GM21528 (cell line): ENCODE measurements around the gene TMEM9B.
"Not testable (repeated sequence)": the region's sequence is repeated elsewhere in the genome, so short reads cannot be mapped to it uniquely, and the experiment has no call there.

Experiments used
- ATAC-seq: cut with Tn5 transposase; IDR thresholded peaks from one replicate; pipeline ENCODE4 v1.9.1; 2021; ENCODE audit warnings: mild to moderate bottlenecking, moderate library complexity; ENCODE audit not compliant: unreplicated experiment, low FRiP score

The TMEM9B gene

GRCh38 chr11:8964324-8965320, at the start of gene TMEM9B:
Gene TMEM9B (minus strand): TSS chr11:8964442. CDS start chr11:8964313, 129 bp downstream.
- peak; percentile 76 for ATAC-seq

- ATAC-seq: no peak
These were observed 49.1 kb upstream of the TMEM9B start for GRCh38 chr11:9013373-9013772.

DNA sequence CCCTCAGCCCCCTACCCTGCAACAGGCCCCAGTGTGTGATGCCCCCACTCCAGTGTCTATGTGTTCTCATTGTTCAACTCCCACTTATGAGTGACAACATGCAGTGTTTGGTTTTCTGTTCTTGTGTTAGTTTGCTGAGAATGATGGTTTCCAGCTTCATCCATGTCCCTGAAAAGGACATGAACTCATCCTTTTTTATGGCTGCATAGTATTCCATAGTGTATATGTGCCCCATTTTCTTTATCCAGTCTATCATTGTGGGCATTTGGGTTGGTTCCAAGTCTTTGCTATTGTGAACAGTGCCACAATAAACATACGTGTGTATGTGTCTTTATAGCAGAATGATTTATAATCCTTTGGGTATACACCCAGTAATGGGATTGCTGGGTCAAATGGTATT, 45.3 kb upstream of the TMEM9B start:
- not testable (repeated sequence) for ATAC-seq

DNA sequence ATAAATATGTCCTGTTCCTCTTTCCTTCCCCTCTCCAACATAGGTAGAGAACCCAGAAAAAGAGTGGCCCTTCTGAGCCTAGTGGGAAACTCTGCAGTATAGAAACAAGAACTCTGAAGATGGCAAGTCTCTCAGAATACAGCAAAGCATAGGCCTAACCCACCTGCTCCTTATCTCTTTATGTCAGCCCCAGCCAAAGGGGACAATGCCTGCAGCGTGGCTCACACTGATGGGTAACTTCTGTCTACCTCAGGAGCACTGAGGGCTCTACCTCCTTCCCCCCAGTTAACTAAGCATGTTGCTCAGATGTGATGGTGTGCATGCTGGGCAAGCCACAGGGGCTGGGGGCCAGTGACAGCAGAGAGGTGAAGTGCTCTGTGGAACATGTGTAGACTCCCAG, 44.4 kb upstream of the TMEM9B start:
- no peak for ATAC-seq

- no peak for ATAC-seq
These were observed 43.8 kb upstream of the TMEM9B start for GRCh38 chr11:9008011-9008550.

DNA sequence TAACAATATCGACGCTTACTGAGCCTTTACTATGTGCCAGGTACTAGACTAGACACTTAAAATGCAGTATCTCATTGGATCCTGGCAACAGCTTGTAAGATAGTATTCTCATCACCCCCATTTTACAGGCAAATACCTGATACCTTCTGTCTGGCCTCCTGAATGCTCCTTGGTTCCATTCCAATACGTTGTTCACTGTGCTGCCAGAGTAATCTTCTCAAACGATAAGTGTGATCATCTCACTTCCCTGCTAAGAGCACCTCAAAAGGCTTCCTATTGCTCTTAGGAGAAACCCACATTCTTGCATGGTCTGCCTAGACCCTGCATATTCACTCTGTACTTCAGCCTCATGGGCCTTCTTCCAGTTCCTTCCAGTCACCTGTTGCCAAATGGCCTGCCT, 40.8 kb upstream of the TMEM9B start:
- ATAC-seq: no peak

GRCh38 chr11:9004183-9004926, 40.1 kb upstream of the TMEM9B start:
- no peak for ATAC-seq

DNA sequence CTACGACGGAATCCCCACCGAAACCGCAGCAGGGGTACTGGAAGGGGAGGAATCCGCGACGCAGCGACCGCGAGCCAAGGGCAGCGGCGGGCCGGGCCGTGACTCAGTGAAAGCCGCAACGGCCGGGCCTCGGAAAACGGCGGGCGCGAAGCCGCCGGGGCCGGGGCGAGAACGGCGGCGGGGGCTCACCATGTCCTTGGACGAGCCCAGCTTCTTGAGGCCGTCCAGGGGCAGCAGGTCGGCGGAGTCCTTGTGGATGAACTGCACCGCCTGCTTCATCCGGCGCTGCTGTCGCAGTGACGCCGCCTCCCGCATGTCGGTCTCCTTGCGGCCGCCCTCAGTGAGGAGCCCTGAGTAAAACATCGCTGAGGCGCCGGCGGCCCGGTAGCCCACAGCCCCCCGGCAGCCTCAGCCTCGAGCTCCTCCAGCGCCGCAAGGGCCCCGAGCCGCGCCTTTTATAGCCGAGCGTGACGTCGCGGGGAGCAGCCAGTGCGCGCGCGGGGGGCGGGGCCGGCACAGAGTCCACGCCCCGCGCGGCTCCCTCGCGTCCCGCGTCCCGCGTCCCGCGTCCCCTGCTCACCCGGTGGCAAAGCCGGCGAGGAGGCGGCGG, 39.4 kb upstream of the TMEM9B start, which contains the start of gene NRIP3:
Gene NRIP3, minus strand, starts transcription at position 429 of the 610 bp plus-strand sequence. Its CDS starts 66 bp downstream, at position 363.
- ATAC-seq: no peak

- no peak for ATAC-seq
These were observed 38.8 kb upstream of the TMEM9B start for GRCh38 chr11:9002920-9003572.

GRCh38 chr11:9001736-9002135, 37.5 kb upstream of the TMEM9B start:
- ATAC-seq: no peak

DNA sequence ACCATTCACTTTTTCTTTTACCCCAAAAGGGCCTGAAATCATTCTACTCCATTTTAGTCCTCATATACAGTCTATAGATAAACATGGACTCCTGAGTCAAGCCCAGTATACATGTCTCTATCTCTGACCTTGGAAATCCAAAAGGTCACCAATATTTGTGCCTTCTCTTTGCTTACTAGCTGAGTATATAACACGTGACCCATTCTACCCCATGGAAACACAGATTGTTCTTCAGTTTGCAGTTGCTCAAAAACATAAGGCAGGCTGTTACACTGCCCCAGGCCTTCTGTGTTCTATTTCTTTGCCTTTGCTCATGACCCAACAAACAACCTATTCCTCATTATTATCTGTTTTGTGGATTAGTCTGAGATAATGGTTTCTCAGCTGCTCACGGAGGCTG, 33.8 kb upstream of the TMEM9B start:
- no peak for ATAC-seq

DNA sequence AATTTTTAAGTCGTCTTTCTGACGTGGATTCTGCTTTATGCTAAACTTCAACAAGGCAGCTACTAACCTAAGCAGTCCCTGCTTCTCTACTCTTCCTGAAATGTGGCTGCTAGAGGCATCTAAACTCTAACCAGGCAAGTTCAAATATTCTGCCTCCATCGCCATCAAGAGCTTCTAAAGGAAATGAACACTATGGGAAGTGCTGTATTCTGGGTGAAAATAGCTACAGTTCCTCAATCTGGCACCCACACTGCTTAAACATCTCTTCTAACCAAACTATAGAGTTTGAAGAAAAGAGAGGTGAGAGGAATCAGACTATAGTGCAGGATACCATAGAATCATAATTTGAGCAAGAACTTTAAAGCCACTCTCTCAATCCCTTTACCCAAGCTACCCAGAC, 33.2 kb upstream of the TMEM9B start:
- ATAC-seq: no peak

DNA sequence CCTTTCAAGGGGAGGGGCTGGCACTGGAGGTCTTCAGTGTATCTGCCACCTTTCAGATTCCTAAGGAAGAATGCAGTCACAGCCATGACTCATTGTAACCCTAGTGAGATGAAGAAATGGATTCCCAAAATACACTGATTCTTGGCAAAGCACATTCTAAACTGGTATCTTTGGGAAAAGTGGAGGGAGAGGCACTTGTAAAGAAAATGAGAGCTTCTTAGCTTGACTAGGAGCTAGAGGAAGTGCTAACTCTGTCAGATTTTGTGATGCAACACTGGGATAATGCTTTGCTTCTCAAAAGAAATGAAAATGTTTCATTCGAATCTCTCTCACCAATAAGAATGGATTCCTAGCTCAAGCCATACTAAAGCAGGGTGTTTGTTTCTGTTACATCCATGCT, 25.2 kb upstream of the TMEM9B start:
- ATAC-seq: no peak

DNA sequence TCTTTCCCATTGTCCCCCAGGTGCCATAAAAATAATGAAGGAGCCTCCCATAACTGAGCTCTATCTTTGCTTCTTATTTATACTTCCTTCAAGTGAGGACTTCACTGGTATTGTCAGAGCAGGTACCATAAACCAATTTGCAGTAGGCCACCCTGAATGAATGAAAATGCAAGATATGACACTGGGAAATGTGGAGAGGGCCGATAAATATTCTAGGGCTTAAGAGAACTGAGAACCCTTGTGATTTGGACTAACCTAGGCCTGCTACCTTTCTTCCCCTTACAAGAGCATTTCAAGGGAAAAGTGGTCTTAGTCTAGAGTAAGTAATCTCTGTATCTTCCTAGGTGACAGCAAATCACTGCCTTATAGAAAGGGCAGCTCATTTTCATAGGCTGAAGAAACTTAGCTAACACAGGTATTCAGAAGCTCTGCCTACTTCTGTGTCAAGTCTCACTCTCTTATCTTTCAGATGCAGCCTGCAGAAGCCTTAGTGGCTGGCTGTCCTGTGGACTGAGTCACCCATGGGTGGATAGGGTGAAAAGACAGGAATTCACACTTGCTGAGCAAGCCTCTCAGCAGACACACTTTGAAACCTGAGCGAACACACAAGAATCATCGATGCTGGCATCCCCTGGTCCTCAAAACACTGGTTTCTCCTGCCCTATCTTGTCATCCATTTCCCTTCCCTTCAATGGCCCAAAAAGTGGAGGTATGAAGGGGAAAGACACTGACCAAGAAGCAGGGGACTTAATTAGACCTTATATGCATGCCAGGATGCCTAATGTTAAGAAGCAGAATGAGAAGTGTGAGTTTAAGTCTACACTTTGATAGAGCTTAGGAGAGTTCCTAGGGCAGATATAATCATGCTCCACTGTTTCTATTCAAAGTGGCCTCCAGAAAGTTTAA, 24.3 kb upstream of the TMEM9B start:
- no peak for ATAC-seq

- ATAC-seq: no peak
These were observed 23.2 kb upstream of the TMEM9B start for GRCh38 chr11:8987446-8987845.

DNA sequence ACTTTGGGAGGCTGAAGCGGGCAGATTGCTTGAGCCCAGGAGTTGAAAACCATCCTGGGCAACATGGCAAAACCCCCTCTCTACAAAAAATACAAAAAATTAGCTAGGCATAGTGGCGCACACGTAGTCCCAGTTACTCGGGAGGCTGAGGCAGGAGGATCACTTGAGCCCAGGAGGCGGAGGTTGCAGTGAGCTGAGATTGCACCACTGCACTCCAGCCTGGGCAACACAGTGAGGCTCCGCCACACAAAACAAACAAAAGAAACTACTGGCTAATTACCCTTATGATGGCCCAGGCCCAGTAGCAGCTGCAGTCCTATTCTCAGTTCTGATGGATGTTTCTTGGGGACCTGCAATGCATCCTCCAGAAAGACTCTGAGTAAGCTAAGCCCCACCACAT, 22.5 kb upstream of the TMEM9B start:
- not testable (repeated sequence) for ATAC-seq

DNA sequence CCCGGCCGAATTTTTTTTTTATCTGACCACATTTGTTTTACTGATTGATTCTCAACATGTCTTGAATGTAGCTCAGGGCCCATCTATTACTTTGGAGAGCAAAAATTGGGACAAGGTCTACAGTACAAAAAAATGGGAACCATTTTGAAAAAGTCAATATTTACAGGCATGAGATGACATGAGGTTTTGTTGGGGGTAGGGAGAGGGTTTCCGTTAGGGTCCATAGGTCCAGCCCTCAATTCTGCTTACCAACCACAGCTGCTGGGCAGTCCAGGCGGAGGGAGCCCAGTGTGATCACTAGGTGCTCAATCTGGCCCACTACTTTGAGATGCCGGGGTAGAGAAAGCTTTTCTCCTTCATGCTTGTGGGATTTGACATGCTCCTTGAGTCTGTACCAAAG, 21.2 kb upstream of the TMEM9B start:
- no peak for ATAC-seq

- no peak for ATAC-seq
These were observed 19.3 kb upstream of the TMEM9B start for GRCh38 chr11:8983552-8983951.

DNA sequence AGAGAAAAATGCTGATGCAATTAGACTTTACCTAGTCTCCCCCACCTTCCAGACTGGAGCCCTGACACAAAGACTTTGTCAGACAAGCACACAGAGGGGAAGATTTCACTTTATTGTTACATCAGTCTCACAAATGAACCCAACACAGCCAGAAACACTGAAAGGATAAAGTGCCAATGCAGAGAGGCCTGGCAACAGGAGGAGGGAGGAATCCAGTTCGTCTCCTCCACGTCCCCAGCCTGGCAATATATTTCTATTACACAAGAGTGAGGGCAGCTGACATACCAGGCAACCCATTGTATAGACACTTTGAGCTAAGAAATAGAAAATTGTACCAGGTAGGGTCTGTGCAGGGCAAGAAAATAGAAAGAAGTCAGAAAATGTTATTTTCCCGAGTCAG, 16.2 kb upstream of the TMEM9B start:
- no peak for ATAC-seq
